Measurements from ENCODE around the gene CST9. TPM values are rescaled to one million over a fixed set of nuclear protein-coding genes. Genes with fewer than 3 reads are reported as not detected.

The CST9 gene
- total and polyA plus RNA-seq, 2 of the 8 experiments (the other 6 are each of a cell fraction or from before 2014, with no cell fraction given), result 0.05 to 0.19 TPM

- TF ChIP-seq ASH2L (IDR thresholded peaks at IDR 0.05; ENCODE audit: low read length) (no peak), RBBP5 (IDR thresholded peaks at IDR 0.05; ENCODE audit: borderline replicate concordance, low read depth, low read length) (no peak), KDM1A (IDR thresholded peaks at IDR 0.05; ENCODE audit: borderline replicate concordance, low read length) (no peak), PHF8 (conservative IDR thresholded peaks at IDR 0.05; ENCODE audit: low read depth, low read length) (no peak), TEAD4 (IDR thresholded peaks at IDR 0.05; ENCODE audit: low read depth, low read length) (no peak), CHD1 (IDR thresholded peaks at IDR 0.05; ENCODE audit: low read depth, low read length) (no peak), BRCA1 (IDR thresholded peaks at IDR 0.05; ENCODE audit: low read depth, low read length) (no peak), EP300 (IDR thresholded peaks at IDR 0.05; ENCODE audit: borderline replicate concordance in 1 of 2, low read depth in 2 of 2, low read length in 2 of 2) (no peak), ATF2 (IDR thresholded peaks at IDR 0.05; ENCODE audit: low read length) (no peak)
Observed at GRCh38 chr20:23631981-23632710, 26.4 kb upstream of the CST9 start (continued).
